ENCODE results near the gene TMEM179.
"Not testable (repeated sequence)": the region's sequence is repeated elsewhere in the genome, so short reads cannot be mapped to it uniquely, and the experiment has no call there.

The TMEM179 gene

GRCh38 chr14:104636846-104637545, 32.4 kb upstream of the TMEM179 start:
- DNase-seq = not testable (repeated sequence)

GRCh38 chr14:104636131-104636530, 31.6 kb upstream of the TMEM179 start:
- DNase-seq = no peak

GRCh38 chr14:104635717-104636116, 31.1 kb upstream of the TMEM179 start:
- DNase-seq = no peak

GRCh38 chr14:104634886-104635570, 30.5 kb upstream of the TMEM179 start:
- DNase-seq = no peak

GRCh38 chr14:104634138-104634760, 29.7 kb upstream of the TMEM179 start:
- DNase-seq = no peak

GRCh38 chr14:104633276-104634137, 28.9 kb upstream of the TMEM179 start:
- DNase-seq = no peak

GRCh38 chr14:104632781-104633180, 28.2 kb upstream of the TMEM179 start:
- DNase-seq = no peak

GRCh38 chr14:104624939-104625338, 20.4 kb upstream of the TMEM179 start:
- no peak for DNase-seq

GRCh38 chr14:104614126-104614812, 9.7 kb upstream of the TMEM179 start:
- no peak for DNase-seq

- no peak for DNase-seq
These were observed 7.3 kb upstream of the TMEM179 start for GRCh38 chr14:104611881-104612280.

GRCh38 chr14:104610749-104611310, 6.3 kb upstream of the TMEM179 start:
- DNase-seq = no peak

- DNase-seq = no peak
These were observed 5.1 kb upstream of the TMEM179 start for GRCh38 chr14:104609666-104610065.

GRCh38 chr14:104603711-104604401, 716 bp downstream of the TMEM179 start:
- DNase-seq = no peak

- no peak for DNase-seq
These were observed 1.6 kb downstream of the TMEM179 start for GRCh38 chr14:104602933-104603325.

GRCh38 chr14:104602315-104602932, 2.1 kb downstream of the TMEM179 start:
- no peak for DNase-seq

- DNase-seq = no peak
These were observed 2.8 kb downstream of the TMEM179 start for GRCh38 chr14:104601786-104602185.

- no peak for DNase-seq
These were observed 3.8 kb downstream of the TMEM179 start for GRCh38 chr14:104600805-104601204.

- peak; percentile 70 for DNase-seq
These were observed 4.4 kb downstream of the TMEM179 start for GRCh38 chr14:104600141-104600643.

- DNase-seq = no peak
These were observed 5.1 kb downstream of the TMEM179 start for GRCh38 chr14:104599446-104599845.

GRCh38 chr14:104598910-104599273, 5.7 kb downstream of the TMEM179 start:
- DNase-seq = no peak
